NCI-H524 treated with DMSO at 0.1 percent for 48 hours (cell line): ENCODE results near the gene KDM2B.
"Not testable (repeated sequence)": the region's sequence is repeated elsewhere in the genome, so short reads cannot be mapped to it uniquely, and the experiment has no call there.

Experiments used
- DNase-seq: peaks from one replicate; lab custom pipeline; 2025; lab: John Stamatoyannopoulos, UW

The KDM2B gene

DNA sequence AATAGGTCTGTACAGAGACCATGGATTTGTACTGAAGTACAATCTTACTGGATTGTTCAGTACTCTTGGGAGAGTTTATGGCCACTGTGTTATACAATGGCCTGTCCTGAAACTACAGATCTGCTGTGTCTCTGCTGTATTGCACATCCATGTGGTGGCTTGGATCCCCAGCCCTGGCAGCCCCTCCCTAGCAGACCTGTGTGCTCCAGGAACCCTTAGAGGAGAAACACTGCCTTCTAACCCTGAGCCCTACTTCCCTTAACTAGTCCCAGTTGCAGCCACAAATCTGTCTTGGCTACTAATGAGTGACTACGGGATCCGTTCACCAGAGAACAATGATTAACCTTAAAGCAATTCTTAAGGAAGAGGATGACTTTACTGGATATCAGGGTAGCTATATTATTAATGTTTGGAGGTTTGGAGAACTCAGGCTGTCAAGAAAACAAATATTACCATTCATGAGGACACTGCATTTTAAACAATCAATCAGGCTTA is 153.2 kb downstream of the KDM2B start:
- no peak for DNase-seq

DNA sequence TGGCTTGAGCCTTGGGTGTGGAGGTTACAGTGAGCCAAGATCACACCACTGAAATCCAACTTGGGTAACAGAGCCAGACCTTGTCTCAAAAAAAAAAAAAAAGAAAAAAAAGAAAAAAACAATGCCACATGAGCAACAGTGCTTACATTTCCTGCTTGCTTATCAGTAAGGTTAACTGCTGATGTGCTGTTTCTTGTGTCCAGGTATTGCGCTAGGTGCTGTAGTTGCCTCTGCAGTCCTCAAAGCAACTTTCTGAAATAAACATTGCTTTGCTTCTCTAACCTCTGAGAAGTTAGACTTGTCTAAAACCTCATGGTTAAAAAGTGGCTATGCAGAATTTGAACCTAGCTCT is 156.2 kb downstream of the KDM2B start:
- no peak for DNase-seq

GRCh38 chr12:121423682-121424623 is 156.9 kb downstream of the KDM2B start:
- no peak for DNase-seq

DNA sequence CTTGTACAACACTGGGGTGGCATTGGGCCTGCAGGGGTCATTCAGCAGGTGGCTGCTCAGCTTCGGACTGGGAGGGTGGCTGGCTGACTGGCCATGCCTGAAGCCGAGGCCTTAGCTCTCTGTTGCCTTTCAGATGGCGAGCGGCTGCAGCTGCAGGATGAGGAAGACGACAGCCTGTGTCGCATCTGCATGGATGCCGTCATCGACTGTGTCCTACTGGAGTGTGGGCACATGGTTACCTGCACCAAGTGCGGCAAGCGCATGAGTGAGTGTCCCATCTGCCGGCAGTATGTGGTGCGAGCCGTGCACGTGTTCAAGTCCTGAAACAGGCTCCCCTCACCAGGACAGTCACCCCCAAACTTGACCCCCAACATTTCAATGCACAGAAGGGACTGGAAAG is 157.6 kb downstream of the KDM2B start:
- DNase-seq = no peak

DNA sequence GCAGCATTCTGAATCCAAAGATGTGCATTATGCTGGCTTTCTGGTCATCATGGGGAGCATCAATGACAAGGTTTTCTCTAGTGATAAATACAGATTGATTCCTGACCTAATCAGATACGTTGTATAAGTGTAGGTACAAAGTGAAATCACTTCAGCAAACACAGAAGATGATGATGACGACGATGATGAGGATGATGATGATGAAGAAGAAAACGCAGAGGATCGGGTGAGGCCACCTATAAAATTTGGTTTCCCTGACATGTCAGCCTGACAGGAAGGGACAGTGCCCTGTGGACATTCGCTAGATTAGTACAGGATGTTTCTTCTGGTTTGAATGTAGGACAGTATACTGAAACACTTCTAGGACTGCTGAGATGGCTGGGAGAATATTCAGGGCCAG is 160.7 kb downstream of the KDM2B start:
- DNase-seq = no peak

DNA sequence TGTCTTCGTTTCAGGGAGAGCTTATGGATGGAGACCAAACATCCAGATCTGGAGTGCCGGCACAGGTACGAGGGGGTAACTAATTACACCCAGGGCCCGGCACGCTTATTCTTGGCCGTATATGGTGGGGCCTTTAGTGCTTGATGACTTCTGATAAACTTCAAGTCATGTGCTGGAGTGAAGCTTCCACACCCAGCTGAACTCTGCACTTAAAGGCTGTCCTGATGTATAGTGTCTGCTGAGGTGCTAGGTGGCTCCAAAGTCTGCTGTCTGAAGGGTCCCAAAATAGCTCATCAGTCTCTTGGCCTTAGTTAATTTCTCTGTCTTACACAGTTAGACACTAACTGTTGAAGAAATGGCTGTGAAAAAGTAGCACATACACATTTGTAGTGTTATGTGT is 163.0 kb downstream of the KDM2B start:
- no peak for DNase-seq

- DNase-seq = no peak
Observed at GRCh38 chr12:121413917-121414316, 166.9 kb downstream of the KDM2B start.

DNA sequence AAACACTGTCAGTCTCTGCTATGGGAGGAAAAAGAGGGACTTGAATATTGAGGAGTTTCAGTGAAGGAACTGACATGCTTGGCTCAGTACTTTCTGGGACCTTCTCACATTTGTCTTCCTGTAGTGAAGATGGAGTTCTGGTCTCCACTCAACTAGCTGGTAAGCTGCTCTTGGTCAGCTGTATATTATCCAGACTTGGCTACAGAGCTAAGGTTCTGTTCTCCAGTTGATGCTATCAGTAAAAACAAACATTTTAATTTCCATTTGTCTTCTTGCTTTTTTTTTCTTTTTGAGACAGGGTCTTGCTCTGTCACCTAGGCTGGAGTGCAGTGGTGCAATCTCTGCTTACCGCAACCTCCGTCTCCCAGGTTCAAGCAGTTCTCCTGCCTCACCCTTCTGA is 175.6 kb downstream of the KDM2B start:
- no peak for DNase-seq

GRCh38 chr12:121404734-121405133 is 176.1 kb downstream of the KDM2B start:
- no peak for DNase-seq

DNA sequence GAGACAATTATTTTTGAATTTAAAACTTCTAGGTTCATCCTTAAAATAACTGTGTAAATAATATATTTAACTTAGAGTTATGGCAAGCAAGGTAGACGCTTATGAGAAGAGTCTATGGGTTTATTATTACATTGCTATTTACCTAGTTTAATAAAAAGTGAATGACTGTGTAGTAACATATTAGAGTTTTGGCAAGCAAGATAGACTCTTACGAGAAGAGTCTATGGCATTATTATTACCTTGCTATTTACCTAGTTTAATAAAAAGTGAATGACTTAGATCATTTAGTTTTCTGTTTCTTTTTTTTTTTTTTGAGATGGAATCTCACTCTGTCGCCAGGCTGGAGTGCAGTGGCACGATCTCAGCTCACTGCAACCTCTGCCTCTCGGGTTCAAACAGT is 177.1 kb downstream of the KDM2B start:
- DNase-seq = no peak

DNA sequence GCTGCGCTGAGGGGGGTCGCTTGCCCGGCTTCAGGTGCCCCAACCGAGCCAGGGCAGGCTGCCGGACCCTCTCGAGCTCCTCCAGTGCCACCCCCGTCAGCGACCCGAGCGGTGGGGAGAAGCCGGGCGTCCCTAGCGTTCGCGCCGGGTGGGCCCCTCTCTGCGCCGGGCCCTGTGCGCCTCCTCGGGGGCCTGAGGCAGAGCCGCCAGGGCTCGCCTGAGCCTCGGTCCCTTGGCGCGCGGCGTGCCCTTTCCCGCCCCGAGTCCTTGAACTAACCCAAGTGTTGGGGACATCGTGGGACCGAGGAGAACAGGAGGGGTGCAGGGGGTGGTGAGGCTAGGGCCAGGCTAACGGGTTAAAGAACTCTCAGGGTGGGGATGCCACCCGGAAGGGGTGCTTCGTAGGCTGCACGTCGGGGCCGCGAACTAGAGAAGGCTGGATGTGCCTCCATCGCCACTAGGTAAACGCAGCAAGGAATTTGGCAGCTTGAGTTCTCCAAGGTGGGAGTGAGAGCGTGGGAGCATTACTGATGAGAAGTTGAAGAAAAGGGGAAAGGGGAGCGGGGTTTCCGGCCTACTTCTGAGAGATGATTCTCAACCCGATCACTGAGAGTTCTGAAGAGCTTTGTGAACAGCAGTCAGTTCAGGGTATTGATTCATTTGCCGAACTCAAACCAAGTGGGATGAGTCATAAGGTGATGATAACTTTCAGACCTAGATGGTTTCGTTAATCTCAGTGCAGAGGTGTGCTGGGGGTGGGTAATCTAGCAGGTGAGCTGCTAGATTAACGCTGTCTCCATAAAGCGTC is 180.3 kb downstream of the KDM2B start:
- peak; percentile 6 for DNase-seq

DNA sequence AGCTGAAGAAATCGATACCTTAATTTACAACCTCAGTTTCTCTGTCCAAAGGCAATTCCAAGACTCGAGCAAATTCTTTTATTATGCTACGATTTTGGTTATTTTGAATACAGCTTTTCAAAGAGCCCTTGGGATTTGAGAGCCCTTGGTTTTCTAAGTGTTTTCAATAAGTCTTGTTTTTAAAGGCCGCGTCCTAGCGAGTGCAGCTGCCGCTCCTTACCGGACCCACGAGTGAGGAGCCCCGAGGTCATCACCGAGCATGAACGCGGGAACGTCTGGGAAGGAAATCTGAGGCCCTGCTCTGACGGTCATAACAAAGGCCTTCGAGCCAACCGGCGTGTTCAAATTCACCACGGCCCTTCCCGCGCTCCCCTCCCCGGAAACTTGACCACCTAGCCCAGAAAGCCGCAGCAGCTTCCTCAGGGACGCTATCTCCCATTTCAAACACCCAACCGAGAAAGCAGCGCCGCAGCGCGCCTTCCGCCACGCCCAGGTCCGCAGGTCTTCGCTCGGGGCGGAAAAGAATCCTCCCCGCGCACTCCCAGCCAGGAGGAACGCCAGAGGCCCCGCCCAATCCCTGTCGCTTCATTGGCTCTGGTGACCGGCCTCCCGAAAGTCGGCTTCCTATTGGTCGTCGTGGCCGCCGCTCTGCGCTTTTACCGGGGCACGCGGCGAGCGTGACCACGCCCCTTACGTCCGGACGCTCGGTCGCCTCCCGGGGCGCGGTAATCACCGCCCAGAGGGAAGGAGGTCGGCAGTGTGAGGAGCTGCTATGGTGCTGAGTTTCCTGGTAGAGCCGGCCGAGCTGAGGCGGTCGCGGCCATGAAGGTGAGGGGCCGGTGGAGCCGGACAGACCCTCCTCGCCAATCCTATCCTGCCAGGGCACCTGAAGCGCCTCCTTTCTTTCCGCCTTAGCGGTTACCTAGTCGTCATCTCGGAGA is 181.2 kb downstream of the KDM2B start, which contains the start of gene RNF34:
RNF34 (plus strand) TSS at position 728 of the 941 bp plus-strand sequence; CDS start at position 823, 95 bp downstream.
- DNase-seq = peak; percentile 81

GRCh38 chr12:121398355-121398754 is 182.5 kb downstream of the KDM2B start:
- no peak for DNase-seq

DNA sequence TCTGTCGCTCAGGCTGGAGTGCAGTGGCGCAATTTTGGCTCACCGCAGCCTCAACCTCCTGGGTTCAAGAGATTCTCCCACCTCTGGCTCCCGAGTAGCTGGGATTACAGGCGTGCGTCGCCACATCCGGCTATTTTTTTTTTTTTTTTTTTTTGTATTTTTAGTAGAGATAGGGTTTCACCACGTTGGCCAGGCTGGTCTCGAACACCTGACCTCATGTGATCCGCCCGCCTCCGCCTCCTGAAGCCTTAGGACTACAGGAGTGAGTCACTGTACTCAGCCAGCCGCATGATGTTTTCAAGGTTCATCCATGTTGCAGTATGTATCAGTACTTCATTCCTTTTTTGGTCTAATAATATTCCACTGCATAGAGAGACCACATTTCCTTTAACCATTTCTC is 183.3 kb downstream of the KDM2B start:
- no peak for DNase-seq

DNA sequence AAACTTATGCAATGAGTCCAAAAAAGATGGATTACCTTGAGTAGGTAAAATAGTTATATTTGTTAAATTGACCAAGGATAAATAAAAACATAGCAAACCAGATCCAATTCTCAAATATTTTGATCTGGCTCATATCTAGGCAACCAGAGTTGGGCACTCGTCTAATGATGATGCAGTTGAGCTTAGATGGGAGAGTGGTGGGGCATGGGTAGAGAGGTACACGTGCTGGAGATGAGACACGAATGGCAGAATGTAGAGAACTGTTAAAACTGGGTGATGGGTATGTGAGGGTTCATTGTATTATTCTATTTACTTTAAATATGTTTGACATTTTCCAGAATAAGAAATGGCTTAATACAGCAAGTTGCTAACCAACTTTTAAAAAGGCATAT is 188.5 kb downstream of the KDM2B start:
- no peak for DNase-seq

GRCh38 chr12:121391619-121392324 is 189.1 kb downstream of the KDM2B start:
- peak; percentile 4 for DNase-seq

DNA sequence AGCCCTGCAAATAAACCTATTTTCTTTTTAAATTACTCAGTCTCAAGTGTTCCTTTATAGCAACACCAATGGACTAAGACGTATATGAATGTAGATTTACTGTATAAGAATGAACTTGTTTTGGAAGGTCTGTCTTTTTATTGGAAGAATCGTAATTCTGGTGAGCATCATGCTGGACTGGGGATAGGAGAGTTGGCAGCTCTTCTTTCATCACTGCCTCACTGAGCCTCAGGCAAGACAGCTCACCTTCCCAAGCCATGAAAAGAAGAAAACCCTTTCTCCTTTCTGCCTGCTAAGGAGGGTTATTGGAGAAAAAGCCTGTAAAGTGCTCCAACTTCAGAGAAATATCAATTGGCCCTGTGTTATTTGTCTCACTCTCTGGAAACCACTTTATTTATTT is 190.0 kb downstream of the KDM2B start:
- DNase-seq = no peak

- DNase-seq = no peak
Observed at GRCh38 chr12:121388421-121388981, 192.3 kb downstream of the KDM2B start.

GRCh38 chr12:121384891-121385290 is 195.9 kb downstream of the KDM2B start:
- not testable (repeated sequence) for DNase-seq

DNA sequence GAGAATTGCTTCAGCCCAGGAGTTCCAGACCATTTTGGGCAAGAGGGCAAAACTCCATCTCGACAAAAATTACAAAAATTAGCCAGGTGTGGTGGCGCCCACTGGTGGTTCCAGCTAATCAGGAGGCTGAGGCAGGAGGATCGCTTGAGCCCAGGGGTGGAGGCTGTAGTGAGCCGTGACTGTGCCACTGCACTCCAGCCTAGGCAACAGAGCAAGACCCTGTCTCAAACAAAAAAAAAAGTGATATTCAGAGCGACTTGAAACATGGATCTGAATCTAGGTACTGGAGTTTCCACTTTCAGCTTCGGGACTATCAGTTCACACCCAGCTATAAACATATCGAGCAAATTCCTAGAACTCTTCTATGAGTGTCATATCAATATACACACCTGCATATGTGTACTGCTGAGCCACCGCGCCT is 197.2 kb downstream of the KDM2B start:
- no peak for DNase-seq

DNA sequence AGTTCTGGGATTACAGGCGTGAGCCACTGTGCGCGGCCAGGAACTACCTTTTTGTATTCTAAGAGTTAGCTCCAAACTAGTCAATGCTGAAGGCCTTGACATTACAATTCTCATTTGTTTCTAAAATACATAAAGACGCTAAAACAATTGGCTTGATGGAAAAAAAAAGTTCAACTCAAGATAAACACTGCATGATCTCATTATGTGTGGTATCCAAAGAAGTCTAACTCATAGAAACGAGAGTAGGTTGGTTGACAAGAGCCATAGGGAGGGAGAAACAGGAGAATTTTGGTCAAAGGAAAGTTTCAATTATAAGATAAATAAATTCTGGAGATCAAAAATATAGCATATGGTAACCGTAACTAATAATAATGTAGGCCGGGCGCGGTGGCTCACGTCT is 200.9 kb downstream of the KDM2B start:
- no peak for DNase-seq
